ENCODE results near the gene PPP1R3C. TPM values are rescaled to one million over a fixed set of nuclear protein-coding genes. Genes with fewer than 3 reads are reported as not detected.

The PPP1R3C gene
- total RNA-seq, 4 donors from 2014 or later, result 19.7 to 55.2 (median 25.5) TPM

- no peak for DNase-seq
- Histone ChIP-seq H3K36me3 (no peaks in the 10 kb centered on the region), H3K9me3 (no peaks in the 10 kb centered on the region), H3K27ac (no peak overlapping the region), H3K4me3 (no peak overlapping the region), H3K4me1 (no peaks in the 10 kb centered on the region), H3K27me3 (peaks cover 0 to 3% of the 10 kb centered on the region in 2 donors)
- no peak for TF ChIP-seq POLR2A (IDR thresholded peaks at IDR 0.05)
- no peak for TF ChIP-seq CTCF (IDR thresholded peaks at IDR 0.05)
- intact Hi-C loops (cut with DNase I; ENCODE audit: low total_unique reads), result no loop called here
These were observed 30.1 kb upstream of the PPP1R3C start for GRCh38 chr10:91662993-91663392.

GRCh38 chr10:91653219-91653870, 20.5 kb upstream of the PPP1R3C start:
- TF ChIP-seq CTCF (IDR thresholded peaks at IDR 0.05) (no peak), POLR2A (IDR thresholded peaks at IDR 0.05) (no peak)
- Histone ChIP-seq H3K9me3 (no peaks in the 10 kb centered on the region), H3K27me3 (no peaks in the 10 kb centered on the region), H3K27ac (peak overlapping the region in 1 of 2 donors; percentile 44), H3K4me3 (no peak overlapping the region), H3K36me3 (no peaks in the 10 kb centered on the region), H3K4me1 (peaks cover 0 to 3% of the 10 kb centered on the region in 2 donors)
- intact Hi-C loops (cut with DNase I; ENCODE audit: low total_unique reads), result no loop called here
- no peak for DNase-seq

- Histone ChIP-seq H3K4me1 (peaks cover 0 to 3% of the 10 kb centered on the region in 2 donors), H3K4me3 (no peak overlapping the region), H3K9me3 (no peaks in the 10 kb centered on the region), H3K27me3 (no peaks in the 10 kb centered on the region), H3K36me3 (no peaks in the 10 kb centered on the region), H3K27ac (peak overlapping the region in 1 of 2 donors; percentile 44)
- no peak for TF ChIP-seq POLR2A (IDR thresholded peaks at IDR 0.05)
- no peak for TF ChIP-seq CTCF (IDR thresholded peaks at IDR 0.05)
- no peak for DNase-seq
- intact Hi-C loops (cut with DNase I; ENCODE audit: low total_unique reads), result no loop called here
These were observed 19.5 kb upstream of the PPP1R3C start for GRCh38 chr10:91652364-91652763.

- no peak for DNase-seq
- no peaks in the 10 kb centered on the region for H3K36me3 ChIP-seq
- no peak overlapping the region for H3K4me3 ChIP-seq
- H3K27ac ChIP-seq, result no peak overlapping the region
- TF ChIP-seq POLR2A (IDR thresholded peaks at IDR 0.05), result no peak
- TF ChIP-seq CTCF (IDR thresholded peaks at IDR 0.05), result no peak
- H3K9me3 ChIP-seq, result no peaks in the 10 kb centered on the region
- no peaks in the 10 kb centered on the region for H3K4me1 ChIP-seq
- intact Hi-C loops (cut with DNase I; ENCODE audit: low total_unique reads), result loop anchor here (5.0 kb wide), 1 partner anchor 154 kb away; the partner anchor contains the start of gene TNKS2
- no peaks in the 10 kb centered on the region for H3K27me3 ChIP-seq
These were observed 10.8 kb upstream of the PPP1R3C start for GRCh38 chr10:91643700-91644099.

- DNase-seq, result no peak
- Histone ChIP-seq H3K4me3 (no peak overlapping the region), H3K4me1 (no peaks in the 10 kb centered on the region), H3K36me3 (no peaks in the 10 kb centered on the region), H3K27me3 (no peaks in the 10 kb centered on the region), H3K9me3 (no peaks in the 10 kb centered on the region), H3K27ac (no peak overlapping the region)
- TF ChIP-seq CTCF (IDR thresholded peaks at IDR 0.05), result no peak
- intact Hi-C loops (cut with DNase I; ENCODE audit: low total_unique reads), result loop anchor here (5.0 kb wide), 1 partner anchor 154 kb away; the partner anchor contains the start of gene TNKS2
These were observed 10.2 kb upstream of the PPP1R3C start for GRCh38 chr10:91642831-91643692.

Data from uterus (tissue), 4 donors.